Calu3 (cell line): ENCODE measurements around the gene NAV2. TPM values are rescaled to one million over a fixed set of nuclear protein-coding genes. Genes with fewer than 3 reads are reported as not detected.

ENCODE experiments used
- BruUV-seq: library from RNA; stranded (reverse); fragments of 400-500 nt; replicated peaks from 2 replicates; lab custom pipeline; 2021; lab: Mats Ljungman, UMichigan
- CTCF ChIA-PET: fragments of 300-600 bp; sonication (Branson Sonifier 250); formaldehyde crosslinking; loops from one replicate; lab custom pipeline; 2022; ENCODE audit warnings: antibody characterized with exemption; lab: Charles Lee
- DNase-seq: peaks from one replicate; pipeline ENCODE4 v3.0.0; 2022
- H3K27ac Mint-ChIP-seq: one replicate; pipeline ENCODE4 v1.8.0; 2022; ENCODE audit warnings: mixed read lengths; ENCODE audit not compliant: unreplicated experiment
- H3K27me3 Mint-ChIP-seq: one replicate; pipeline ENCODE4 v1.8.0; 2022; ENCODE audit warnings: mixed read lengths; ENCODE audit not compliant: unreplicated experiment
- H3K36me3 Mint-ChIP-seq: one replicate; pipeline ENCODE4 v1.8.0; 2022; ENCODE audit warnings: mild to moderate bottlenecking, moderate library complexity, mixed read lengths; ENCODE audit not compliant: insufficient read depth, unreplicated experiment
- H3K4me1 Mint-ChIP-seq: one replicate; pipeline ENCODE4 v1.8.0; 2022; ENCODE audit warnings: mild to moderate bottlenecking, low read depth, mixed read lengths; ENCODE audit not compliant: unreplicated experiment
- H3K4me3 Mint-ChIP-seq: one replicate; pipeline ENCODE4 v1.8.0; 2022; ENCODE audit warnings: mild to moderate bottlenecking, low read depth, moderate library complexity, mixed read lengths; ENCODE audit not compliant: unreplicated experiment
- H3K9me3 Mint-ChIP-seq: one replicate; pipeline ENCODE4 v1.8.0; 2022; ENCODE audit warnings: low read depth, mixed read lengths; ENCODE audit not compliant: unreplicated experiment
- CTCF ChIP-seq: fragments of 200-600 bp; IDR thresholded peaks from one replicate; pipeline ENCODE4 v1.8.0; 2022; ENCODE audit warnings: antibody characterized with exemption; ENCODE audit not compliant: unreplicated experiment
- intact Hi-C: fragments of 100-400 bp; cut with micrococcal nuclease; formaldehyde crosslinking; loops from one replicate; pipeline ENCODE4 v1.10.0; 2022; ENCODE audit not compliant: unreplicated experiment
- total RNA-seq: library from RNA; stranded (reverse); gene quantifications from 2 replicates; pipeline ENCODE4 v1.2.3, GENCODE V29; 2022

The NAV2 gene
- total RNA-seq, 1 experiment from 2014 or later, result 21.4 TPM

GRCh38 chr11:19935507-19935906 lies 222.9 kb downstream of the NAV2 start:
- Mint-ChIP-seq H3K9me3 (no peaks in the 10 kb centered on the region), H3K4me3 (no peak overlapping the region), H3K27me3 (no peaks in the 10 kb centered on the region), H3K36me3 (no peaks in the 10 kb centered on the region), H3K4me1 (peaks cover 29% of the 10 kb centered on the region), H3K27ac (no peak overlapping the region)
- intact Hi-C loops, result loop anchor here (5.0 kb wide), 1 partner anchor 177 kb away; no protein-coding TSS in a partner anchor
- no peak for TF ChIP-seq CTCF
- CTCF ChIA-PET, result interaction anchor here (0.9 to 1.8 kb wide), 2 partner anchors 177 to 197 kb away, joined by 3 to 10 read pairs; no protein-coding TSS in a partner anchor
- no TSS peak for BruUV-seq
- DNase-seq, result no peak

- Mint-ChIP-seq H3K27ac (no peak overlapping the region), H3K4me3 (no peak overlapping the region), H3K27me3 (no peaks in the 10 kb centered on the region), H3K4me1 (peaks cover 29% of the 10 kb centered on the region), H3K36me3 (no peaks in the 10 kb centered on the region), H3K9me3 (no peaks in the 10 kb centered on the region)
- intact Hi-C loops, result loop anchor here (5.0 kb wide), 1 partner anchor 176 kb away; no protein-coding TSS in a partner anchor
- CTCF ChIA-PET, result interaction anchor here (0.6 to 1.8 kb wide), 2 partner anchors 17 to 196 kb away, joined by 3 to 10 read pairs; no protein-coding TSS in a partner anchor
- no TSS peak for BruUV-seq
- no peak for TF ChIP-seq CTCF
- DNase-seq, result no peak
These were observed 223.8 kb downstream of the NAV2 start for GRCh38 chr11:19936461-19936860.

- BruUV-seq, result no TSS peak
- CTCF ChIA-PET, result interaction anchor here (0.8 to 1.9 kb wide), 8 partner anchors 15 to 422 kb away, joined by 3 to 25 read pairs (median 8); no protein-coding TSS in a partner anchor
- no peaks in the 10 kb centered on the region for H3K9me3 Mint-ChIP-seq
- peak overlapping the region; percentile 16 for H3K27ac Mint-ChIP-seq
- peak; percentile 78 for TF ChIP-seq CTCF
- H3K4me3 Mint-ChIP-seq, result no peak overlapping the region
- peaks cover 29% of the 10 kb centered on the region for H3K4me1 Mint-ChIP-seq
- no peaks in the 10 kb centered on the region for H3K27me3 Mint-ChIP-seq
- no peaks in the 10 kb centered on the region for H3K36me3 Mint-ChIP-seq
- intact Hi-C loops, result loop anchor here (2.0 to 5.0 kb wide), 2 partner anchors 174 to 194 kb away; no protein-coding TSS in a partner anchor
- DNase-seq, result peak; percentile 74
These were observed 225.7 kb downstream of the NAV2 start for GRCh38 chr11:19938169-19938856.

- H3K9me3 Mint-ChIP-seq, result no peaks in the 10 kb centered on the region
- intact Hi-C loops, result loop anchor here (2.0 to 5.0 kb wide), 2 partner anchors 173 to 194 kb away; no protein-coding TSS in a partner anchor
- H3K4me1 Mint-ChIP-seq, result peaks cover 29% of the 10 kb centered on the region
- no peak overlapping the region for H3K27ac Mint-ChIP-seq
- no peaks in the 10 kb centered on the region for H3K36me3 Mint-ChIP-seq
- CTCF ChIA-PET, result interaction anchor here (0.5 to 1.9 kb wide), 11 partner anchors 12 to 422 kb away, joined by 3 to 25 read pairs (median 4); no protein-coding TSS in a partner anchor
- peak; percentile 51 for DNase-seq
- H3K27me3 Mint-ChIP-seq, result no peaks in the 10 kb centered on the region
- no peak for TF ChIP-seq CTCF
- no peak overlapping the region for H3K4me3 Mint-ChIP-seq
- BruUV-seq, result no TSS peak
These were observed 226.2 kb downstream of the NAV2 start for GRCh38 chr11:19938866-19939265.
